ENCODE data around the gene POTEF.
"Not testable (repeated sequence)": the region's sequence is repeated elsewhere in the genome, so short reads cannot be mapped to it uniquely, and the experiment has no call there.

DNA sequence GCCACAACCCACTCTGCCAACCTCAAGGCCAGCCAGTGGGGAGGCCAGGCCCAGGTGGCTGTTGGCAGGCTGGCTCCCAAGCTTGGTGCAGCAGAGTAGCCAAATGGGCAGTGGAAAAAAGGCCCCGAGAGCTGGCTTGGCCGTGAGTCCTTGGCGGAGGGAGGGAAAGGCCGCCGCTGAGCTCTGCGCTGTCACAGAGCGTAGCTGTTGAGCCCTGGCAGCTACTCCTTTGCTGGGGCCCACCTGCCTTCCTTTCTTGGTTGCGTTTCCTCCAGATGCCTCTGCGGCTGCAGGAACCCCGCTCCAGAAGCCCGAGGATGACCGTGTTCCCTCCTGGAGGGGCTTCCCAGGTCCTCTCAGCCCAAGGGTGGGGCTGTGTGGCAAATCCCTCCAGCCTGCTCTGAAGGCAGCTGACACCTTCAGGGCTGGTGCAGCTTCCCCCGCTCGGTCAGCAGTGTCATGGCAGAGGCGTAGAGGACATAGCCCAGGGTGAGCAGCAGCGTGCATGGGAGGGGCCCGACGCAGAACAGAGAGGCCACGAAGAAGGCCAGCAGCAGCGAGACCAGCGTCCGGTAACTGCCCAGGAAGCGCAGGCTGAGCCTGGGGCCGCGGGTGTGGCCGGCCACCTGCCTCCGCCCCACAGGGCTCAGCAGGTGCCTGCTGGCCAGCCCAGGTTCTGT lies 23.3 kb upstream of the POTEF start:
- not testable (repeated sequence) for TF ChIP-seq HOXA7 (CRISPR knock-in tag; IDR thresholded peaks at IDR 0.05); KDM1A (IDR thresholded peaks at IDR 0.05; ENCODE audit: low read depth); CTCF (IDR thresholded peaks at IDR 0.05); JUN (IDR thresholded peaks at IDR 0.05); ESRRA (IDR thresholded peaks at IDR 0.05; ENCODE audit: borderline replicate concordance, low read length); KDM5A (IDR thresholded peaks at IDR 0.05)

Data from A549 (cell line).